Measurements from ENCODE around the gene PNLIPRP3.

- no peak for TF ChIP-seq CTCF (IDR thresholded peaks at IDR 0.05 in 8 of 11, conservative IDR thresholded peaks at IDR 0.05 in 3 of 11)
- no peak for TF ChIP-seq POLR2A (IDR thresholded peaks at IDR 0.05)
- TF ChIP-seq POLR2AphosphoS5 (IDR thresholded peaks at IDR 0.05): no peak
Measured at GRCh38 chr10:116477986-116478664, 50.5 kb downstream of the PNLIPRP3 start.

All from spleen (tissue), 7 donors.